Rectal smooth muscle tissue (tissue), 1 donor: Measurements from ENCODE around the gene WBP2.
"Not testable (repeated sequence)": the region's sequence is repeated elsewhere in the genome, so short reads cannot be mapped to it uniquely, and the experiment has no call there.

Source experiments
- H3K27ac ChIP-seq: one replicate; pipeline ENCODE4 v1.7.0; 2013; ENCODE audit warnings: low read depth, low read length, inconsistent platforms
- H3K27me3 ChIP-seq: one replicate; pipeline ENCODE4 v1.7.0; 2013; ENCODE audit warnings: low read length; ENCODE audit not compliant: control insufficient read depth, insufficient read depth
- H3K36me3 ChIP-seq: one replicate; pipeline ENCODE4 v1.7.0; 2013; ENCODE audit warnings: low read length; ENCODE audit not compliant: control insufficient read depth, insufficient read depth
- H3K4me1 ChIP-seq: one replicate; pipeline ENCODE4 v1.7.0; 2013; ENCODE audit warnings: low read length; ENCODE audit not compliant: control insufficient read depth, insufficient read depth
- H3K4me3 ChIP-seq: one replicate; pipeline ENCODE4 v1.7.0; 2013; ENCODE audit warnings: low read length
- H3K9ac ChIP-seq: one replicate; pipeline ENCODE4 v1.7.0; 2013; ENCODE audit warnings: low read length

Gene WBP2

GRCh38 chr17:75853433-75853832 is 1.7 kb downstream of the WBP2 start:
- Histone ChIP-seq H3K9ac (no peak overlapping the region), H3K27ac (peak overlapping the region; percentile 97), H3K36me3 (peaks cover 21% of the 10 kb centered on the region), H3K4me1 (peaks cover 21% of the 10 kb centered on the region), H3K4me3 (no peak overlapping the region), H3K27me3 (no peaks in the 10 kb centered on the region)

GRCh38 chr17:75851693-75851991 is 3.5 kb downstream of the WBP2 start:
- H3K27me3 ChIP-seq, H3K9ac ChIP-seq, H3K4me3 ChIP-seq: not testable (repeated sequence)
- peaks cover 38% of the 10 kb centered on the region for H3K36me3 ChIP-seq
- H3K27ac ChIP-seq: peak overlapping the region; percentile 70
- peaks cover 21% of the 10 kb centered on the region for H3K4me1 ChIP-seq

DNA sequence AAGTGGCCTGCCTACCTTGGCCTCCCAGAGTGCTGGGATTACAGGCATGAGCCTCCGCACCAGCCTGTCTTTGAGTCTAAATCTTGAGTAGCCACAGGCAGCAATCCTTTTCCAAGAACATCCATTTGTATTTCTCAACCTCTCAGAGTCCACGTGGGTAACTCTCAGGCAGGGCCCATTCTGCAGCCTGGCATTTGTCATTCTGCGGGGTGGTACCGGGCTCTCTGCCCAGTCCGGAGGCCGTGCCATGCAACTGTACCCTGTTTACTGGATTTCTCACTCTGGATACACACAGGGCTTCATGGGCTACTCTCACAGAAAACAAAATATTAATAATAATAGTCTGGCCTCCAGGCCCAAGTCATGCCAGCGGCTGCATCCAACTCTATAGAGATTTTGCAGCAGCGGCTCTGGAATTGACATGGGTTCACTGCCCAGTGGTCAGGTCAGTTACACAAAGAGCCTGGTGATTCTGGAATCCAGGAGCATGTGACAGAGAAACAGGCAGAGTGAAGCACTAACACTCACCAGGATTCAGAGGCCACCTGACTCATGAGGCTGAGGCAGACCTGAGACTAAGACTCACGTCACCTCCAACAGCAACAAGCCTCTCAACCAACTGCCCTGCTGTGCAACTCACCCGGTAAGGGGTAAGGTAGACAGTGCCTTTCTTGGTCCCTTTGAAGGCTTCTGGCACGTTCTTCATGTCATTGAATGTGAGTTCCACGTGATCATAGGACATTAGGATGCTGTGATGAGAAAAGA is 4.0 kb downstream of the WBP2 start:
- H3K27ac ChIP-seq: peak overlapping the region; percentile 70
- peaks cover 17% of the 10 kb centered on the region for H3K4me1 ChIP-seq
- H3K36me3 ChIP-seq: peaks cover 41% of the 10 kb centered on the region
- H3K4me3 ChIP-seq: no peak overlapping the region
- no peak overlapping the region for H3K9ac ChIP-seq
- H3K27me3 ChIP-seq: no peaks in the 10 kb centered on the region

DNA sequence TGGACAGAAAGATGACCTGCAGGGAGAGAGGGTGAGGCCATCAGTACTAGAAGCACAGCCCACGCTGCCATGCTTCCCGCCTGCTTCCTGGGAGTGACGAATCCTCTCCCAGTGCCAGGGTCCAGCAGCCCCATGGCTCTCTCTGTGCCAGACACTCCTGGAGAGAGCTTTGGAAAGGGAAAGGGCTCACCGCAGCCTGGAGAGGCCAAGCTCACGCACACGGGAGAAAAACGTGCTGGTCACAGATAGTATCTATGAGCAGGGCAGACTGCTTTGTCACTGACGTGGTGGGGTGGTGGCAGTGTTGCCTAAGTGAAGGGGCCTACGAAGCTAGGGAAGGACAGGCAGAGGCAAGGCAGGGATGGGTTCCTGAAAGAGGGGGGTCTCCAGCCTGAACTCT is 5.4 kb downstream of the WBP2 start:
- Histone ChIP-seq H3K4me1 (peaks cover 22% of the 10 kb centered on the region), H3K27ac (no peak overlapping the region), H3K9ac (no peak overlapping the region), H3K4me3 (no peak overlapping the region), H3K36me3 (peaks cover 42% of the 10 kb centered on the region), H3K27me3 (no peaks in the 10 kb centered on the region)

- Histone ChIP-seq H3K27me3 (no peaks in the 10 kb centered on the region), H3K9ac (no peak overlapping the region), H3K27ac (no peak overlapping the region), H3K4me3 (no peak overlapping the region), H3K4me1 (peaks cover 20% of the 10 kb centered on the region), H3K36me3 (peaks cover 42% of the 10 kb centered on the region)
Measured at GRCh38 chr17:75849279-75849646, 5.9 kb downstream of the WBP2 start.

DNA sequence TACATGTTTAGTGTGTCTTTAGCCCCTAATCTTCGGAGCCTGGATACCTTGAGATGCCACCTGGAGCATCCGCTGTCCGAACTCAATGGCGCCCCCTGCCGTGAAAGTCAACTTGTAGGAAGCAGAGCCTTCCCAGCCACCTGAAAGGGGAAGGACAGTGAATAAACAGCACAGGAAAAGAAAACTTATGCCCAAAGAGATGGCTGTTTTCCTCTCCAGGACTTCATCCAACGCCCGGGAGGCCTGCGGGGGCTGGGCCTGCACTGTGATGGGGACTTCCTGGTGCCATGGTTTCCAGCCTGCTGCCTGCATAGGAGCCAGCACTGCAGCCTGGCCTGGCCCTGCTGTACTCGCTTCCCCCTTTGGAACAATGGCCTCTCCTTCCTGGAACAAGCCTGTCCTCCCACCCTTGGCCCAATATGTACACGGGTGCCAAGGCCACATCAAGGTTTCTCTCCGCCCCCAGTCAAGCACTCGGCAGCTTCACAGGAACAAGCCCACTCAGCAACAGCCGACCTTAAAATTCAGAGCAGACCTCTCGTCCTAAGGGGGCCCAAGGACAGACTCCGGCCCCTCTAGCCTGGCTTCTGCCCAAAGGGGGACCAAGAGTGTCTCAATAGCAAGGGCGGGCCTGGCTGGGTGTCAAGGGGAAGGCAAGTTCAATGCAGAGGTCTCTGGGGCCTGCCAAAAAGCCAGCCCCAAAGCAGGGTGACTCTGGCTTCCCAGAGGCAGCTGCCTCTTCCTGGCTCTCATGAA is 6.4 kb downstream of the WBP2 start:
- Histone ChIP-seq H3K4me1 (peaks cover 16% of the 10 kb centered on the region), H3K27me3 (no peaks in the 10 kb centered on the region), H3K27ac (no peak overlapping the region), H3K36me3 (peaks cover 42% of the 10 kb centered on the region), H3K4me3 (no peak overlapping the region), H3K9ac (peak overlapping the region; percentile 3)

DNA sequence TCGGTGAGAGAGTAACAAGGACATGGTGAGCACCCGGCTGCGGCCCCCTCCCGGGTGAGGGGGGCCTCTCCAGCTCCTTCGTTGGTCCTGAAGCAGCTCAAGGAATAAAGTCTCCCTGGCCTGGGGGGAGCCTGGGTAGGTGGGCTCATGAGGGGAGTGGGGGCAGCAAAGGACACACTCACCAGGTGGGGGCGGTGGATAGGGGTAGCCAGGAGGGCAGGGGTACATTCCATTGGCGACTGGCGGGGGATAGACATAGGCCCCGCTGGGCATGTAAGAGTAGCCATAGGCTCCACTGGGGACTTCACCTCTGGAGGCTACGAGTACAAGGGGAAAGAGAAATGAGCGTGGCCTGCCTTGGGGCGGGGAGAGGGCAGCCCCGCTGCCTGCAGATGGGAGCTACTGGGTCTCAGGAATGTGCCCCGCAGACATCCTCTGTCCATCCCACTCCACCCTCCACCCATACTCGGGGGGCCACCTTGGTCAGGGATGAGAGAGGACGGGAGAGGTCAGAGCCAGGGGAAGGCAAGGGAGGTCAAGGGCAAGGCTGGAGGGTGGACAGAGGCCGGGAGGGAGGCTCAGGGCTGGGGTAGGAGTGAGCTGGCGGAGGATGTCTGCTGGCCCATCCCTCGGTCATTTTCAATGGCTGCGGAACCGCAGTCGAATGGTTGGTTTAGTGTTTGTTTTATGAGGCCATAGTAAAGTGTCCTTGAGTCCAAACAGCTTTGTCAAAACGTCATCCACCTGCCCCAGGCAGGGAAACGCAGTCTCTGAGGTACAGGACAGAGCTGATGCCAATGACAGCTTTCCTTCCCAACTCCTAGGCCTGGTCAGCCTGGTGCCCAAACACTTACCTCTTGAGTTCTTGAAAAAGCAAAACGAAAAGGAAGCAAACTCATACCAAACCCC is 7.3 kb downstream of the WBP2 start:
- H3K36me3 ChIP-seq: peaks cover 42% of the 10 kb centered on the region
- no peak overlapping the region for H3K4me3 ChIP-seq
- H3K4me1 ChIP-seq: peaks cover 12% of the 10 kb centered on the region
- no peak overlapping the region for H3K9ac ChIP-seq
- no peak overlapping the region for H3K27ac ChIP-seq
- no peaks in the 10 kb centered on the region for H3K27me3 ChIP-seq

GRCh38 chr17:75846692-75847613 is 8.2 kb downstream of the WBP2 start:
- peaks cover 42% of the 10 kb centered on the region for H3K36me3 ChIP-seq
- no peak overlapping the region for H3K4me3 ChIP-seq
- no peak overlapping the region for H3K9ac ChIP-seq
- H3K27ac ChIP-seq: no peak overlapping the region
- H3K27me3 ChIP-seq: no peaks in the 10 kb centered on the region
- peaks cover 12% of the 10 kb centered on the region for H3K4me1 ChIP-seq

- Histone ChIP-seq H3K9ac (no peak overlapping the region), H3K27me3 (no peaks in the 10 kb centered on the region), H3K27ac (peak overlapping the region; percentile 8), H3K4me1 (peaks cover 7% of the 10 kb centered on the region), H3K36me3 (peaks cover 40% of the 10 kb centered on the region), H3K4me3 (no peak overlapping the region)
Measured at GRCh38 chr17:75845933-75846691, 9.0 kb downstream of the WBP2 start.

- H3K36me3 ChIP-seq: peaks cover 35% of the 10 kb centered on the region
- H3K9ac ChIP-seq: peak overlapping the region; percentile 49
- peak overlapping the region; percentile 66 for H3K27ac ChIP-seq
- peak overlapping the region; percentile 22 for H3K4me3 ChIP-seq
- H3K27me3 ChIP-seq: no peaks in the 10 kb centered on the region
- H3K4me1 ChIP-seq: peaks cover 7% of the 10 kb centered on the region
Measured at GRCh38 chr17:75845058-75845711, 9.9 kb downstream of the WBP2 start.
